ENCODE measurements around the gene STAM.

- TF ChIP-seq, protein P1, sequence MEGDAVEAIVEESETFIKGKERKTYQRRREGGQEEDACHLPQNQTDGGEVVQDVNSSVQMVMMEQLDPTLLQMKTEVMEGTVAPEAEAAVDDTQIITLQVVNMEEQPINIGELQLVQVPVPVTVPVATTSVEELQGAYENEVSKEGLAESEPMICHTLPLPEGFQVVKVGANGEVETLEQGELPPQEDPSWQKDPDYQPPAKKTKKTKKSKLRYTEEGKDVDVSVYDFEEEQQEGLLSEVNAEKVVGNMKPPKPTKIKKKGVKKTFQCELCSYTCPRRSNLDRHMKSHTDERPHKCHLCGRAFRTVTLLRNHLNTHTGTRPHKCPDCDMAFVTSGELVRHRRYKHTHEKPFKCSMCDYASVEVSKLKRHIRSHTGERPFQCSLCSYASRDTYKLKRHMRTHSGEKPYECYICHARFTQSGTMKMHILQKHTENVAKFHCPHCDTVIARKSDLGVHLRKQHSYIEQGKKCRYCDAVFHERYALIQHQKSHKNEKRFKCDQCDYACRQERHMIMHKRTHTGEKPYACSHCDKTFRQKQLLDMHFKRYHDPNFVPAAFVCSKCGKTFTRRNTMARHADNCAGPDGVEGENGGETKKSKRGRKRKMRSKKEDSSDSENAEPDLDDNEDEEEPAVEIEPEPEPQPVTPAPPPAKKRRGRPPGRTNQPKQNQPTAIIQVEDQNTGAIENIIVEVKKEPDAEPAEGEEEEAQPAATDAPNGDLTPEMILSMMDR (IDR thresholded peaks at IDR 0.05; ENCODE audit: low read depth, low read length): no peak
- TF ChIP-seq EZH2phosphoT487 (IDR thresholded peaks at IDR 0.05; ENCODE audit: low read depth): no peak
Observed at GRCh38 chr10:17643339-17643754, 604 bp upstream of the STAM start.

Measured in OCI-LY3 (cell line).